Measurements from ENCODE around the gene RPL31.

DNA sequence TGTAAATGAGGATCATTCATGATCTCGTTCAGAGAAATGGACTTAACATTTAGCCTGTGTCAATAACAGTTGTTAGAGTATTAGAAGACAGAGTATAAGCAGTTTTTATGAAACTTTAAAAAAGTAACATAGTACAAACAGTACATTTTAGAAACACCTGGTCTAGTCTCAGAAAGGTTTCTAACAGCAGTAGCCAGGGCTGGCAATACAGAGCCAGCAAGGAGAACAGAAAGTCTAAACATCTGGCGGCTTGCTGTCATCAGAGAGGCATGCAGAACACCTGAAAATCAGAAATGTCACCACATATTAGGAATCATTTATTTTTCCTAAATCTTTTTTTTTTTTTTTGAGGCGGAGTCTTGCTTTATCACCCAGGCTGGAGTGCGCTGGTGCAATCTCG lies 50.1 kb downstream of the RPL31 start:
- no peak for TF ChIP-seq GABPA (IDR thresholded peaks at IDR 0.05; ENCODE audit: low read depth)
- no peak for TF ChIP-seq POLR2AphosphoS5 (IDR thresholded peaks at IDR 0.05; ENCODE audit: low read depth)
- TF ChIP-seq, protein P1, sequence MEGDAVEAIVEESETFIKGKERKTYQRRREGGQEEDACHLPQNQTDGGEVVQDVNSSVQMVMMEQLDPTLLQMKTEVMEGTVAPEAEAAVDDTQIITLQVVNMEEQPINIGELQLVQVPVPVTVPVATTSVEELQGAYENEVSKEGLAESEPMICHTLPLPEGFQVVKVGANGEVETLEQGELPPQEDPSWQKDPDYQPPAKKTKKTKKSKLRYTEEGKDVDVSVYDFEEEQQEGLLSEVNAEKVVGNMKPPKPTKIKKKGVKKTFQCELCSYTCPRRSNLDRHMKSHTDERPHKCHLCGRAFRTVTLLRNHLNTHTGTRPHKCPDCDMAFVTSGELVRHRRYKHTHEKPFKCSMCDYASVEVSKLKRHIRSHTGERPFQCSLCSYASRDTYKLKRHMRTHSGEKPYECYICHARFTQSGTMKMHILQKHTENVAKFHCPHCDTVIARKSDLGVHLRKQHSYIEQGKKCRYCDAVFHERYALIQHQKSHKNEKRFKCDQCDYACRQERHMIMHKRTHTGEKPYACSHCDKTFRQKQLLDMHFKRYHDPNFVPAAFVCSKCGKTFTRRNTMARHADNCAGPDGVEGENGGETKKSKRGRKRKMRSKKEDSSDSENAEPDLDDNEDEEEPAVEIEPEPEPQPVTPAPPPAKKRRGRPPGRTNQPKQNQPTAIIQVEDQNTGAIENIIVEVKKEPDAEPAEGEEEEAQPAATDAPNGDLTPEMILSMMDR (IDR thresholded peaks at IDR 0.05; ENCODE audit: insufficient read depth, low read length): no peak
- TF ChIP-seq SPI1 (IDR thresholded peaks at IDR 0.05; ENCODE audit: borderline replicate concordance, low read depth): no peak
